Smooth muscle cell (in vitro differentiated cells): Measurements from ENCODE around the gene RNASEL. TPM values are rescaled to one million over a fixed set of nuclear protein-coding genes. Genes with fewer than 3 reads are reported as not detected.

Experiments used
- DNase-seq: peaks from one replicate; lab custom pipeline; 2025; ENCODE audit not compliant: unreplicated experiment; lab: John Stamatoyannopoulos, UW
- H2AFZ ChIP-seq: fragments of 200-600 bp; sonication (generic); 2 replicates; pipeline ENCODE4 v1.6.0; 2016; ENCODE audit warnings: antibody characterized with exemption, low read depth, mild to moderate bottlenecking
- H3F3A ChIP-seq: fragments of 200-600 bp; sonication (generic); 2 replicates; pipeline ENCODE4 v1.6.0; 2017; ENCODE audit warnings: antibody characterized with exemption, low read depth
- H3K27ac ChIP-seq: fragments of 200-600 bp; sonication (generic); 2 replicates; pipeline ENCODE4 v1.5.1; 2016; ENCODE audit warnings: low read depth, mild to moderate bottlenecking
- H3K27me3 ChIP-seq: fragments of 200-600 bp; sonication (generic); 2 replicates; pipeline ENCODE4 v1.6.1; 2016; ENCODE audit warnings: low read depth, mild to moderate bottlenecking
- H3K36me3 ChIP-seq: fragments of 200-600 bp; sonication (generic); 2 replicates; pipeline ENCODE4 v1.5.1; 2016; ENCODE audit warnings: low read depth
- H3K4me1 ChIP-seq: fragments of 200-600 bp; sonication (generic); 2 replicates; pipeline ENCODE4 v1.5.1; 2016; ENCODE audit warnings: low read depth
- H3K4me2 ChIP-seq: fragments of 200-600 bp; sonication (generic); 2 replicates; pipeline ENCODE4 v1.6.0; 2016; ENCODE audit warnings: mild to moderate bottlenecking
- H3K4me3 ChIP-seq: fragments of 200-600 bp; sonication (generic); 2 replicates; pipeline ENCODE4 v1.5.1; 2016; ENCODE audit warnings: mild to moderate bottlenecking
- H3K79me2 ChIP-seq: fragments of 200-600 bp; sonication (generic); 2 replicates; pipeline ENCODE4 v1.6.0; 2016; ENCODE audit warnings: low read depth, mild to moderate bottlenecking
- H3K9ac ChIP-seq: fragments of 200-600 bp; sonication (generic); 2 replicates; pipeline ENCODE4 v1.6.0; 2016; ENCODE audit warnings: low read depth
- H3K9me3 ChIP-seq: fragments of 200-600 bp; sonication (generic); replicated peaks from 2 replicates; pipeline ENCODE4 v1.5.1; 2016; ENCODE audit warnings: low read depth
- H4K20me1 ChIP-seq: fragments of 200-600 bp; sonication (generic); 2 replicates; pipeline ENCODE4 v1.6.0; 2016; ENCODE audit warnings: low read depth
- CTCF ChIP-seq: fragments of 200-600 bp; sonication (generic); IDR thresholded peaks from 2 replicates; pipeline ENCODE4 v1.5.1; 2017; ENCODE audit warnings: borderline replicate concordance, mild to moderate bottlenecking, antibody characterized with exemption; ENCODE audit not compliant: insufficient read depth, poor library complexity, severe bottlenecking
- WGBS: methylation state at CpG from one replicate; pipeline ENCODE4 v1.1.7; 2016; ENCODE audit warnings: low lambda C conversion rate; 5-methylcytosine and 5-hydroxymethylcytosine counted together
- polyA plus RNA-seq: library from polyadenylated mRNA; unstranded; fragments of >200 nt; fragmentation: Nextera tagmentation; extraction: Ambion mirVana; gene quantifications from 2 replicates; pipeline ENCODE4 v1.2.1, GENCODE V29; 2016
- total RNA-seq: library from RNA; depleted of rRNA; stranded (reverse); fragments of >200 nt; gene quantifications from 2 replicates; pipeline ENCODE4 v1.2.3, GENCODE V29; 2014

The RNASEL gene
- total and polyA plus RNA-seq, 2 experiments from 2014 or later: 4.5 to 4.7 TPM

- H3K27me3 ChIP-seq: no peaks in the 10 kb centered on the region
- peaks cover 23% of the 10 kb centered on the region for H3K4me1 ChIP-seq
- no peak overlapping the region for H3K9ac ChIP-seq
- TF ChIP-seq CTCF: no peak
- H3K4me2 ChIP-seq: no peak overlapping the region
- H4K20me1 ChIP-seq: no peaks in the 10 kb centered on the region
- H3K79me2 ChIP-seq: no peaks in the 10 kb centered on the region
- DNase-seq: no peak
- H3K4me3 ChIP-seq: no peak overlapping the region
- H3K9me3 ChIP-seq: no peaks in the 10 kb centered on the region
- H3K36me3 ChIP-seq: no peaks in the 10 kb centered on the region
- no peak overlapping the region for H3K27ac ChIP-seq
- H2AFZ ChIP-seq: no peak overlapping the region
- 81% methylated on average over 1 of the region's 1 CpG for WGBS
- no peaks in the 10 kb centered on the region for H3F3A ChIP-seq
Measured at GRCh38 chr1:182607566-182607965, 18.5 kb upstream of the RNASEL start.

DNA sequence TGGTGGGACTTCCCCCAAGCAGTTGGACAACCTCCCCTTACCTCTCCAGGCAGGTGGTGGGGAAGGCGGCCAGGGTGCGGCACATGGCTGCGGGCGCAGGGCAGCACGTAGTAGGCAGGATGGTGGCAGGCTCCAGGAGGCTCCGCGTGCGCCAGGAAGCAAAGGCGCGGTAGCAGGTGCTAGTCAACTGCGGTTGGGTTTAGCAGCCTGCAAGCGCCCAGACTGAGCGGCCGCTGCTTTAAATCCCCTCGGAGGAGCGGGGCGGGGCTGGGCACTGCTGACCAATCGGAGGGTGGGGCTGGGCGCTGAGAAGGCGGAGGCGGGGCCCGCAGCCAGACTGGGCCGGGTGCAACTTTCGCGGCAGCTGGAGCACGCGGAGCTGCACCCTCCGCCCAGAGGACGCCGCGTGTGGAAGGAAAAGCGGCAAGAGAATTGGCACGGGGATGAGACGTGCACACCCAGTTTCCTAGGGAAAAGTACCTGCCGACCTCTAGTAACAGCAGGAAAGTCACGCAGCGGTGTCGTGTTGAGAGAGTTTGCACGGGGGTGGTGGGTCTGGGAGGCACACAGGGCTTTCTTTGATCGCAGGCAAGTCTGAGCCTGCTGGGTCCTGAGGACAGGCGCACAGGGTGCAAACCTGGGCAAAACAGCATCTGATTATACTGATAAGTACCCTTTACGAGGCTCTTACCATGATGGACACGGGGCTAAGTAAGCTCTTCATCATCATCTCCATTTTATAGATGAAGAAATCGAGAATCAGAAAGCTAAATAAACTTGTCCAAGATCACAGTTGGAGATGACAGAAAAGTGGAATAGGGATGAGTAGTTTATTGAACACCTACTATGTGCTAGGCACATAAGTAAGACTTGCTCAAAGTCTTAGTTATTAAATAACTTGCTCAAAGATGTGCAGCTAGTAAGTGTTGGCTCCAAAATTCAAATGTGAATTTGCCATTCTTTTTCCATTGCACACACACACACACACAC lies 15.4 kb upstream of the RNASEL start, which contains the start of gene RGS16:
Gene RGS16 (minus strand): TSS at position 215 of the 990 bp plus-strand sequence. CDS start 130 bp downstream, at position 85.
- H3K27ac ChIP-seq: no peak within 1 kb of the TSS
- no peaks in the 10 kb centered on the region for H3K9me3 ChIP-seq
- H3K79me2 ChIP-seq: no peaks in the 10 kb centered on the region
- H3K4me2 ChIP-seq: peak within 1 kb of the TSS; percentile 87
- no peaks in the 10 kb centered on the region for H3K36me3 ChIP-seq
- H3K4me1 ChIP-seq: peaks cover 10% of the 10 kb centered on the region
- H3K4me3 ChIP-seq: peak within 1 kb of the TSS; percentile 48
- TF ChIP-seq CTCF: no peak
- WGBS: 11% methylated on average over 44 of the region's 44 CpGs
- H4K20me1 ChIP-seq: no peaks in the 10 kb centered on the region
- DNase-seq: peak; percentile 40
- H3F3A ChIP-seq: no peaks in the 10 kb centered on the region
- H3K27me3 ChIP-seq: no peaks in the 10 kb centered on the region
- H3K9ac ChIP-seq: no peak within 1 kb of the TSS
- no peak within 1 kb of the TSS for H2AFZ ChIP-seq

- Histone ChIP-seq H3K27me3 (no peaks in the 10 kb centered on the region), H2AFZ (no peak overlapping the region), H3K79me2 (no peaks in the 10 kb centered on the region), H3K4me3 (peak overlapping the region; percentile 48), H3K27ac (no peak overlapping the region), H3K4me1 (peaks cover 10% of the 10 kb centered on the region), H4K20me1 (no peaks in the 10 kb centered on the region), H3K36me3 (no peaks in the 10 kb centered on the region), H3K9me3 (no peaks in the 10 kb centered on the region), H3K9ac (no peak overlapping the region), H3F3A (no peaks in the 10 kb centered on the region), H3K4me2 (peak overlapping the region; percentile 87)
- DNase-seq: no peak
- 2% methylated on average over 10 of the region's 12 CpGs for WGBS
- TF ChIP-seq CTCF: no peak
Measured at GRCh38 chr1:182603646-182604174, 14.7 kb upstream of the RNASEL start.
